ENCODE measurements around the gene SHROOM3.

DNA sequence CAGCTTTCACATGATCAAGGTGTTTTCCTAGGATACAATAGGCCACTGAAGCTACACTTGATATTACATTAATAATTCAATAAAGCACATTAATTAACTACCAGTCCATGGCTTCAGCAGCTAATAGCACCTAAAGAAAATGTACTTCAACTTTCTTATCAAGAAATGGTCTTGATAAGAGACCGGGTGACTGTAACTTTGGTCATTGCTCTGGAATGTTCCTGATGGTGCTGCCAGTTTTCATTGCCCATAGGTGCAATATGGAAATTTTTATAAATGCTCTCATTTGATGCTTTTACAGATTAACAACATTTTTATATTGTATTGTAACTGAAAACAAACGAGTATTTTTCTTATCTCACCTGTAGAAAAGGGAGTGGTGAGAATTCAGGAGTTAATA lies 165.4 kb downstream of the SHROOM3 start:
- TF ChIP-seq, protein P1, sequence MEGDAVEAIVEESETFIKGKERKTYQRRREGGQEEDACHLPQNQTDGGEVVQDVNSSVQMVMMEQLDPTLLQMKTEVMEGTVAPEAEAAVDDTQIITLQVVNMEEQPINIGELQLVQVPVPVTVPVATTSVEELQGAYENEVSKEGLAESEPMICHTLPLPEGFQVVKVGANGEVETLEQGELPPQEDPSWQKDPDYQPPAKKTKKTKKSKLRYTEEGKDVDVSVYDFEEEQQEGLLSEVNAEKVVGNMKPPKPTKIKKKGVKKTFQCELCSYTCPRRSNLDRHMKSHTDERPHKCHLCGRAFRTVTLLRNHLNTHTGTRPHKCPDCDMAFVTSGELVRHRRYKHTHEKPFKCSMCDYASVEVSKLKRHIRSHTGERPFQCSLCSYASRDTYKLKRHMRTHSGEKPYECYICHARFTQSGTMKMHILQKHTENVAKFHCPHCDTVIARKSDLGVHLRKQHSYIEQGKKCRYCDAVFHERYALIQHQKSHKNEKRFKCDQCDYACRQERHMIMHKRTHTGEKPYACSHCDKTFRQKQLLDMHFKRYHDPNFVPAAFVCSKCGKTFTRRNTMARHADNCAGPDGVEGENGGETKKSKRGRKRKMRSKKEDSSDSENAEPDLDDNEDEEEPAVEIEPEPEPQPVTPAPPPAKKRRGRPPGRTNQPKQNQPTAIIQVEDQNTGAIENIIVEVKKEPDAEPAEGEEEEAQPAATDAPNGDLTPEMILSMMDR (IDR thresholded peaks at IDR 0.05) = no peak
- no peak for TF ChIP-seq POLR2A (IDR thresholded peaks at IDR 0.05)

Measured in adrenal gland (tissue), 5 donors.